HCT116 (cell line): ENCODE results near the gene KNCN. TPM values are rescaled to one million over a fixed set of nuclear protein-coding genes. Genes with fewer than 3 reads are reported as not detected.

Experiments
- ATAC-seq: fragments of 200-7000 bp; cut with Tn5 transposase; 2 replicates; pipeline ENCODE4 v1.9.1; 2020; ENCODE audit warnings: mild to moderate bottlenecking, moderate library complexity
- BruUV-seq: library from RNA; stranded (reverse); fragments of 400-500 nt; replicated peaks from 2 replicates; lab custom pipeline; 2021; lab: Mats Ljungman, UMichigan
- CTCF ChIA-PET: fragments of 300-600 bp; sonication (Branson Sonifier 250); formaldehyde crosslinking; loops from one replicate; lab custom pipeline; 2021; ENCODE audit warnings: antibody characterized with exemption; lab: Charles Lee
- POLR2A ChIA-PET: fragments of 300-600, 350-600 bp; sonication (Branson Sonifier 250); formaldehyde crosslinking; loops from one replicate; lab custom pipeline; 2021; ENCODE audit warnings: antibody characterized with exemption; lab: Charles Lee
- RAD21 ChIA-PET, 2 experiments: fragments of 300-600 bp; sonication (Branson Sonifier 250); formaldehyde crosslinking; loops; one replicate each; lab custom pipeline; 2023; ENCODE audit warnings: low total read pairs in 2 of 2; ENCODE audit not compliant: uncharacterized antibody in 2 of 2, unreplicated experiment in 2 of 2, low non-redundant PET in 1 of 2; lab: Charles Lee
- DNase-seq: peaks from one replicate; pipeline ENCODE4 v3.0.0-alpha.2; 2010; ENCODE audit warnings: low read depth, low spot score
- H2AFZ ChIP-seq: fragments of 200-600 bp; shearing (Covaris generic), sonication (generic); 2 replicates; pipeline ENCODE4 v1.6.1; 2017; ENCODE audit warnings: low read depth, mixed run types, mixed read lengths, antibody characterized with exemption, low read length; ENCODE audit not compliant: poor library complexity, severe bottlenecking
- H3K27ac ChIP-seq: 2 replicates; pipeline ENCODE4 v1.5.1; 2012; ENCODE audit warnings: low read depth, low read length
- H3K27me3 ChIP-seq: fragments of 200-600 bp; sonication (generic); 2 replicates; pipeline ENCODE4 v1.6.1; 2016; ENCODE audit warnings: mixed run types, low read length, mixed read lengths; ENCODE audit not compliant: insufficient read depth
- H3K36me3 ChIP-seq, 2 experiments: fragments of 200-500 bp in 1 of 2; fragments of 200-600 bp in 1 of 2; sonication (Bioruptor generic) in 1 of 2; sonication (generic) in 1 of 2; 2 replicates each; pipeline versions ENCODE4 v1.5.1 to v1.6.1; 2014 to 2016; ENCODE audit warnings: low read length in 2 of 2, inconsistent platforms in 1 of 2, mixed read lengths in 1 of 2, mixed run types in 1 of 2; ENCODE audit not compliant: insufficient read depth in 2 of 2, control insufficient read depth in 1 of 2
- H3K4me1 ChIP-seq, 2 experiments: fragments of 200-600 bp in 1 of 2; sonication (generic) in 1 of 2; 2 replicates each; pipeline versions ENCODE4 v1.5.1 to v1.6.1; 2012 to 2017; ENCODE audit warnings: low read length in 2 of 2, inconsistent platforms in 1 of 2, mild to moderate bottlenecking in 1 of 2, mixed read lengths in 1 of 2, mixed run types in 1 of 2, moderate library complexity in 1 of 2; ENCODE audit not compliant: insufficient read depth in 2 of 2, control insufficient read depth in 1 of 2
- H3K4me2 ChIP-seq: fragments of 200-600 bp; sonication (generic); 2 replicates; pipeline ENCODE4 v1.6.1; 2017; ENCODE audit warnings: mixed run types, low read length, mixed read lengths
- H3K4me3 ChIP-seq, 2 experiments: fragments of 200-600 bp in 1 of 2; sonication (generic) in 1 of 2; replicated peaks in 1 of 2; 2 replicates each; pipeline ENCODE4 v1.5.1; 2011 to 2016; ENCODE audit warnings: low read length in 2 of 2, control low read depth in 1 of 2, low read depth in 1 of 2, mild to moderate bottlenecking in 1 of 2, mixed read lengths in 1 of 2, mixed run types in 1 of 2
- H3K79me2 ChIP-seq: fragments of 200-600 bp; sonication (generic); 2 replicates; pipeline ENCODE4 v1.6.1; 2017; ENCODE audit warnings: mild to moderate bottlenecking, mixed run types, low read length, moderate library complexity, mixed read lengths; ENCODE audit not compliant: insufficient read depth
- H3K9ac ChIP-seq: fragments of 200-600 bp; sonication (generic); 2 replicates; pipeline ENCODE4 v1.6.1; 2016; ENCODE audit warnings: low read length, mixed read lengths
- H3K9me2 ChIP-seq: fragments of 200-600 bp; sonication (generic), shearing (Covaris generic); 2 replicates; pipeline ENCODE4 v1.6.1; 2017; ENCODE audit warnings: mixed run types, mild to moderate bottlenecking, moderate library complexity; ENCODE audit not compliant: insufficient read depth
- H3K9me3 ChIP-seq, 2 experiments: fragments of 200-500 bp in 1 of 2; fragments of 200-600 bp in 1 of 2; sonication (Bioruptor generic) in 1 of 2; sonication (generic) in 1 of 2; 2 replicates each; pipeline ENCODE4 v1.6.1; 2014 to 2017; ENCODE audit warnings: low read length in 2 of 2, mixed read lengths in 2 of 2, inconsistent platforms in 1 of 2, low read depth in 1 of 2, mild to moderate bottlenecking in 1 of 2, mixed run types in 1 of 2, moderate library complexity in 1 of 2; ENCODE audit not compliant: control insufficient read depth in 1 of 2, insufficient read depth in 1 of 2
- H4K20me1 ChIP-seq: fragments of 200-600 bp; sonication (generic), shearing (Covaris generic); 2 replicates; pipeline ENCODE4 v1.6.1; 2017; ENCODE audit warnings: mixed run types, mild to moderate bottlenecking, moderate library complexity; ENCODE audit not compliant: insufficient read depth
- CTCF ChIP-seq, 3 experiments: fragments of 200-600 bp in 1 of 3; sonication (generic) in 1 of 3; IDR thresholded peaks in 2 of 3; conservative IDR thresholded peaks in 1 of 3; 2 replicates each; pipeline ENCODE4 v1.5.1; 2012 to 2017; ENCODE audit warnings: low read depth in 2 of 3, low read length in 2 of 3, antibody characterized with exemption in 1 of 3, borderline replicate concordance in 1 of 3, control low read depth in 1 of 3, mild to moderate bottlenecking in 1 of 3, mixed read lengths in 1 of 3, mixed run types in 1 of 3, moderate library complexity in 1 of 3; ENCODE audit not compliant: insufficient read depth in 1 of 3
- RAD21 ChIP-seq: IDR thresholded peaks from 2 replicates; pipeline ENCODE4 v1.6.1; 2012; ENCODE audit warnings: low read depth, mild to moderate bottlenecking
- SP1 ChIP-seq: IDR thresholded peaks from 2 replicates; pipeline ENCODE4 v1.6.1; 2012; ENCODE audit warnings: low read depth
- intact Hi-C: fragments of 100-400 bp; cut with micrococcal nuclease; formaldehyde crosslinking; loops from 2 replicates; pipeline ENCODE4 v1.10.0; 2022
- total RNA-seq: library from RNA; stranded (reverse); gene quantifications from one replicate; pipeline ENCODE4 v1.2.1, GENCODE V29; 2021; ENCODE audit not compliant: unreplicated experiment

Gene KNCN
- total RNA-seq, 1 experiment from 2014 or later, result not detected

DNA sequence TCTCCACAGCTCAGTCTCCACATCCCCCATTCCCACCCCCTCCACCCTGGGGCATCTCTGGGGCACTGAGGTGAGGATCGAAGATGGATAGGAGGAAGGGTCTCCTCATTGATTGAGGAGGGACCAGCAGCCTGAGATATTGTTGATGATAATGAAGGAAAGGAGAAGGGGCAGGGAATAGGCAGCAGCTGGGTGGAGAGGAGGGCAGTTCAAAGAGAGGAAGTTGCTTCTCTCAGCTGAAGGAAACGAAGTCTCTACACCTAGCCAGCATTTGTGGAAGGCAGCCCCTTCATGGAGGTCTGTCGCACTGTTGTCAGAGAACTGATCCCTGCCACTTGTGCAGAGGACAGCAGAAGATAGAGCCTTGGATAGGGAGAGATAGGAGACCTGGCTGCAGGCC lies 5.7 kb downstream of the KNCN start:
- TF ChIP-seq SP1, result no peak
- TF ChIP-seq CTCF (IDR thresholded peaks at IDR 0.05 in 2 of 3, conservative IDR thresholded peaks at IDR 0.05 in 1 of 3; ENCODE audit: borderline replicate concordance in 1 of 3, insufficient read depth in 1 of 3, low read depth in 2 of 3, low read length in 2 of 3), result no peak
- BruUV-seq, result no TSS peak
- no peaks in the 10 kb centered on the region for H3K9me2 ChIP-seq
- ATAC-seq (no peak), DNase-seq (no peak)
- ChIA-PET POLR2A (no interaction called here), RAD21 (no interaction called here), CTCF (interaction anchor here (1.4 kb wide), 1 partner anchor 103 kb away, joined by 4 read pairs; no protein-coding TSS in a partner anchor)
- no peak overlapping the region for H2AFZ ChIP-seq
- no peaks in the 10 kb centered on the region for H3K79me2 ChIP-seq
- H3K4me3 ChIP-seq, result no peak overlapping the region
- no peak overlapping the region for H3K27ac ChIP-seq
- peaks cover 0 to 7% of the 10 kb centered on the region in 2 experiments; a peak in 1 of 4 replicates for H3K4me1 ChIP-seq
- H3K9me3 ChIP-seq, result no peaks in the 10 kb centered on the region
- H3K4me2 ChIP-seq, result no peak overlapping the region
- H4K20me1 ChIP-seq, result no peaks in the 10 kb centered on the region
- intact Hi-C loops, result no loop called here
- no peak overlapping the region for H3K9ac ChIP-seq
- H3K27me3 ChIP-seq, result no peaks in the 10 kb centered on the region
- no peaks in the 10 kb centered on the region for H3K36me3 ChIP-seq

DNA sequence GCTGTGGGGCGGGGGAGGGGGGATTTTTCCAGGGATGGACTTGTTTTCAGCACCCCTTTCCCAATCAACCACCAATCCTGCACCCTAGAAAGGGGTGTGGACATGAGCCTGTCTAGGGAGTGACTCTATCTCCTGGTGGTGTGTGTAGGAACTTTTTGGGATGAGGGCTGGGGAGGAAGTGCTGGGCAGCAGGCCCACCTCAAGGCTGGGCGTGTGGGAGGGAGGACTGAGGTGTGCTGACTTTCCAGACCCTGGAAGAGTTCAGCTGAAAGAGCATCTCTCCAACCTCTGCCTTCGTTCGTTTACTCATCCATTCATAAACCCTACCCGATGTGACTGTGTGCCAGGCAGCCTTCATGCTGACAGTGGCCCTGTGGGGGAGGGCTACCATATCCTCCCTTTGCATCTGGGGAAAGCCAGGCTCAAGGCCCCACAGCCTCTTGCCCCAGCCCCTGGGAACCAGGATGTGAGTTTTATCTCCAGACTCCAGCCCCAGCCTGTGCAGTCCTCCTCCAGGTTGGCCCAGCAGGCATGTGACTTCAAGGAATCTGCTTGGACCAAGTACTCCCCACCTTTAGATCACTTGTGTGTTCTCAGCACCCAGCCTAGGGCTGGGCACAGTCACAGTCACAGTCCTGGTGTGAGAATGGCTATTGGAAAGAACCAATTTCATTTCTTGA lies 6.7 kb downstream of the KNCN start:
- H3K27me3 ChIP-seq, result no peaks in the 10 kb centered on the region
- CTCF ChIA-PET, result interaction anchor here (1.4 kb wide), 1 partner anchor 102 kb away, joined by 4 read pairs; no protein-coding TSS in a partner anchor

More for the DNA sequence above, 6.7 kb downstream of the KNCN start:
- no peak overlapping the region for H3K4me2 ChIP-seq
- H3K4me1 ChIP-seq, result peaks cover 0 to 14% of the 10 kb centered on the region in 2 experiments; a peak in 2 of 4 replicates
- no peak overlapping the region for H3K4me3 ChIP-seq
- H3K9me3 ChIP-seq, result no peaks in the 10 kb centered on the region
- H4K20me1 ChIP-seq, result no peaks in the 10 kb centered on the region
- 0 out of 6 replicates have a peak, but pooled peaks of 1 of the 3 experiments have one; percentile 11 for TF ChIP-seq CTCF (IDR thresholded peaks at IDR 0.05 in 2 of 3, conservative IDR thresholded peaks at IDR 0.05 in 1 of 3; ENCODE audit: borderline replicate concordance in 1 of 3, insufficient read depth in 1 of 3, low read depth in 2 of 3, low read length in 2 of 3)
- TF ChIP-seq RAD21, result no peak
- TF ChIP-seq, all 23 proteins: peak for 1
- BruUV-seq, result no TSS peak
- H3K36me3 ChIP-seq, result no peaks in the 10 kb centered on the region
- no peak for DNase-seq
- RAD21 ChIA-PET, result no interaction called here
- H2AFZ ChIP-seq, result no peak overlapping the region
- H3K27ac ChIP-seq, result no peak overlapping the region
- POLR2A ChIA-PET, result no interaction called here
- H3K9ac ChIP-seq, result no peak overlapping the region
- ATAC-seq, result no peak
- no peaks in the 10 kb centered on the region for H3K79me2 ChIP-seq
- intact Hi-C loops, result no loop called here
- no peaks in the 10 kb centered on the region for H3K9me2 ChIP-seq
